HG03565 (cell line): Measurements from ENCODE around the gene INPP5A.

Experiments used
- ATAC-seq: cut with Tn5 transposase; IDR thresholded peaks from one replicate; pipeline ENCODE4 v1.9.1; 2021; ENCODE audit warnings: mild to moderate bottlenecking, moderate library complexity; ENCODE audit not compliant: unreplicated experiment

The INPP5A gene

DNA sequence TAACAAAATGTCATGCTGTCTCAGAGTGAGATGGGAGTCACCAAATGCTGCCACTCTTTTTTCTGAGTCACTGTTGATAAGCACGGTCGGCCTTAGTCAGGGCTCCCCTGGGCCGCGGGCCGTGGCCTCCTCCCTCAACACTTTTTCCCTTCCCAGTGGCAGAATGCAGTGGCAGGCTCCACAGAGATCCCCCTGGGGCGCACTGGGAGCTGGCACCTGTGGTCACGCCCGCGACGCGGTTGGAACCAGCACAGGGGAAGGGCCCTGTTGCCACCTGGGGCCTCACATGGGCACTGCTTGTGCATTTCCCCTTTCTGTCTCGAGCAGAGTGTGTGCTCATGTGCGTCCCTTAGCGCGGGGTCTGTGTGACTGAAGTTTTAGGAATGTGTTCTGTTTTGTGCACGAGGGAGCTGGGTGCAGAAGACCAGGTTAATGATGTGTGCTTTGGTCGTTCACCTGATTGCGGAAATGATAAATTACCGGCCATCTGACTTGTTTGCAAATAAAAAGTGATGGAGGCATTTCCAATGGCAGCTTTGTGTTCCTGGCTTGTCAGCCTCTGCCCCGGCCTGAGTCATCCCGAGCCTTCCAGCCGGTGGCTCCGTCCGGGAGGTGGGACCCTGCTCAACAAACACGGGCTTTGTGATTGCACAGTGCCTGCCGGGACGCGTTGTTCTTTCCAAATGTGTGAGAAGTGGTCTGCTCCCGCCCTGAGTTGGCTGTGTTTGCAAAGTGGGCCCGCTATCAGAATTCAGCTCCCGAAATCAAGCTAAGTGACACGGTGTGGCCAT is 147.7 kb downstream of the INPP5A start:
- no peak for ATAC-seq

DNA sequence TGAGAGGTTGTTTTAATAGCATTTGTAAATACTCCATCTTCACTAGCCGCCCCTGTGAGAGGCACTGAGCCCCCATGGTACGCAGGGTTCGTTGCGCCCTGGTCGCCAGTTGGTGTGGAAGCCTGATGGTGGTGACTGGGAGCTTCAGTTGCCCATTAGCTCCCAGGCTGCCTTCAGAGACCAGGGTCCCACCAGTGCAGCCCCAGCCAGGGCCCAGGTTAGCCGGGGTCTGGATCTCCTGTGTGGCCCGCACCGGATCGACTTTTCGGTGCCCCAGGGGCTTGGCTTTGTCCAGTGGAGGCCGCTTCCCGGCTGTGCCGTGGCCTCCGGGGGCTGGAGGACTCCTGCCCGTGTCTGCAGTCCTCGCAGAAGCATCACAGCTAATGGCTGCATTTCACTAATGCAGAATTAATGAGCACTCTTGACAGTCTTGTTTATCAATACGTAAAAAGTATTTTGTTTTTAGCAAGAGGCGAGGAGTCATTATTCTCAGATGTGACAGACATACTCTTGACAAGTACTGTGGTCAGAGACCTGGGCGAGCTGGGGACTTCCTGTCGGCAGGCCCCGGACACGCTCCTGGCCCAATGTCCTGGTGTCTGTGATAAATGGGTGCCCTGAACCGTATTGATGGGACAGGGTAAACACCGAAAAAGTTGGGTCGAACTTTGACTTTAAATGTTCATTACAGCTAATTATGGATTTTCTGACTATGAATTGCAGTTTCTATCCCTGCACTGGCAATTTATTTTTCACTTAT is 148.5 kb downstream of the INPP5A start:
- no peak for ATAC-seq

GRCh38 chr10:132687181-132687892 is 149.8 kb downstream of the INPP5A start:
- ATAC-seq, result no peak

DNA sequence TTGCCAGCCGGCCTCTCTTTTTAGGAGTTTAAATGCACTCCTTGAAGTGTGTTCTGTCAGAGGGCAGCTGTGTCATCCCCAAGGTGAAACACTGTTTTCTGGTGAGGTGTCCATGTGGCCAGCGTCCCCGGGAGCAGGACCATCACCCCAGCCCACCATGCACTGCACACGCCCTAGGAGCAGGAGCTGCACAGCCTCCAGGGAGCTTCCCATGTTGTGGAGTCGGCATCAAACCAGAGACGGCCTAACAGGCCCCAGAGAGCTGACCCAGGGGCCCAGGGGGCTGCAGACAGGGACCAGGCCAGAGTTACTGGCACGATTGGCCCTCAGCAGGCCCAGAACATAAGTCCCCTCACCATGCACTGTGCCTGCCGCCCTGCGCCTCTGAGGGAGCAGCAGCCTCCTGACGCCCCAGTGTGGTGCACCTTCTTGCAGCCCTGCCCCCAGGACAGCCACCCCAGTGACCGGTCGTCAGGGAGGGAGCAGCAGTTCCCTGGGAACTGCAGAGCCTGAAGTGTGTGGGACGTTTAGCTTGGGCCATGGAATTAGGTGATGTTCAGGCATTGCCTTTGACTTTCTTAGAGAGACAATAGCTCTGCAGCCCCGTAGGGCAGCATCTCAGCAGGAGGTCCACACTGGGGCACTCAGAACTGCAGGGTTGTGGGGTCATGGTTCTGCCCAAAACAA is 150.4 kb downstream of the INPP5A start:
- no peak for ATAC-seq

GRCh38 chr10:132688580-132689420 is 151.2 kb downstream of the INPP5A start:
- ATAC-seq, result no peak

DNA sequence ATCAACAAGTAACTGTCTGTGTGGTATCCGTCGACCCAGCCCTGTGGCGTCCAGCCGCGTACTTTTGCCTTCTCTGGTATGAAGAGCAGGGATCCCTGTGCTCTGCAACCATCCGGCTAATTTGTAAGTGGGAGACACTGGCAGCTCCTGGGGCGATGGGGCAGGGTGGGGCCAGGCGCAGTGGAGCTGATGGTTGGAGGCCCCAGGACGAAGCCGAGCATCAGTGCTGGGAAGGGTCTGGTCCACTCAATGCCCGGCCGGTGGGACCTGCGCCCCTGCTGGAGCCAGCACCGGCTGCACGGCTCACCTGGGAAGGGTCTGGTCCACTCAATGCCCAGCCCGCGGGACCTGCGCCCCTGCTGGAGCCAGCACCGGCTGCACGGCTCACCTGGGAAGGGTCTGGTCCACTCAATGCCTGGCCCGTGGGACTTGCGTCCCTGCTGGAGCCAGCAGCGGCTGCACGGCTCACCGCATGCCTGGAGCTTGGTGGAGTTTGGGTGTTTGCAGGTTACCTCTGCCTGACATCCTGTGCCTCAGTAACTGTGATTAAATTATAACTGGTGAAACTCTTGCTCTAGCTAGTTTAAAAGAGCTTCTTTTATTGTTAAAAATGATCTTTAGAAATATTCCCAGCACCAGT is 152.3 kb downstream of the INPP5A start:
- no peak for ATAC-seq

GRCh38 chr10:132690401-132690800 is 152.8 kb downstream of the INPP5A start:
- ATAC-seq, result no peak

DNA sequence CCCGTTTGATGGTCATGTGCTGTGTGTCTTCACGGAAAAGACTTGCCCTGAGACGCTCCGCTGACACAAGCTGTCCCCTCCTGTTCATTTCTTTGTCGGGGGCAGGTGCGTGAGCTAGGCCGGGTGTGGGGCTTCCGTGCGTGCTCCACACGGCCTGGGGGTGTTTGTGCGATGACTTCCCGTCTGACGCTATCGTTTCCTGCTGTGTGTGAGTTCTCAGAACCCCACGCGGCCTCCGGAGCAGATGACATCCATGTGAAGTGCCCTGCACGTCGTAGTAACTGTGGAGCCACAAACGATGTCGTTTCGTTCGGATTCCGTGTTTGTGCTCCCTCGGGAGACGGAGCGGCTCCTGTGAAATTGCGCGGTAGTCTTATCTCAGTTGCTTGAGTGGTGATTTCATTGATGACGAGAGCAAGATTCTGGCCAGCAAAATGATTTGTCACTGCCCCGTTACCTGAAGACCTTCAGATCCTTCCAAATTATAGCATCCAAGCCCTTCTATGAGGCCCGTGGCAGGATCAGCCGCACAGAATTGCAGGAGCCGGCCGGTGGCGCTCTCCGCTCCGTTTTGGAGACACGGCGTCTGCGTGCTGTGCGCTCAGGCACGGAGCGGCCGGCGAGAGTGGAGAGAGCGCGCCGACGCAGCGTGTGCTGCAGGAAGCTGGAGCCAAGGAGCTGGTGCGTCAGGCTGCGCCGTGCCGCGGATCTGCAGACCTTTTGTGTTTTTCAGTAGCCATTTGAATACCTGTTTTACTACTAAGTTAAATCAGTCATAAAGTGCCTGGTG is 153.4 kb downstream of the INPP5A start:
- ATAC-seq, result no peak

GRCh38 chr10:132691711-132692153 is 154.1 kb downstream of the INPP5A start:
- no peak for ATAC-seq

DNA sequence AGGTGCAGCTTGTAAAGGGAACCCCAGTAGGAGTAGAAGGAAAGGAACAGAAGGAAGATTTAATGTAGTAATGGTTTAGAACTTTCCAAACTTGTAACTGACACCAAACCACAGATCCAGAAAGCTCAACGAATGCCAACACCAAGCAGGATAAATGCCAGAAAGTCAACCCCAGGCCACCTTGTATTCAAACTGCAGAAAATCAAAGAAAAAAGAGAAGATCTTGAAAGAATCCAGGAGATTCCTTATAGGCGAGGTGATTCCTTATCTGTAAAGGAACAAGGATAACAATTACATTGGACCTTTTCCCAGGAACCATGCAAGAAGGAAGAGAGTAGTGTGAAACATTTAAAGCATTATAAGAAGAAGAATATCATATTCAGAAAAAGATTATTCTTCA is 154.7 kb downstream of the INPP5A start:
- no peak for ATAC-seq

DNA sequence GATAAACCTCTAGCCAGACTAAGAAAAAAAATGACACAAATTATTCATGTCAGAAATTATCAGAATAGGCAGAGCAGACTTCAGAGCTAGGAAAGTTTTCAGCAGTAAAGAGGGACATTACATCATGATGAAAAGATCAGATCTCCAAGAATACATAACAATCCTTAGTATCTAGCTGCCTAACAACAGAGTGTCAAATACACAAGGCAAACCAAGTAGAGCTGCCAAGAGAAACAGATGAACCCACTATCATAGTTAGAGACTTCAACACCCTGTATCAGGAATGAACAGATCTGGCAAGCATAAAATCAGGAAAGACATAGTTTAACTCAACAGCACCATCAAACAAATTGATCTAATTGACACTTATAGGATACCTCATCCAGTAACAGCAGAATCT is 156.1 kb downstream of the INPP5A start:
- no peak for ATAC-seq

- no peak for ATAC-seq
Measured at GRCh38 chr10:132696204-132696603, 158.6 kb downstream of the INPP5A start.

DNA sequence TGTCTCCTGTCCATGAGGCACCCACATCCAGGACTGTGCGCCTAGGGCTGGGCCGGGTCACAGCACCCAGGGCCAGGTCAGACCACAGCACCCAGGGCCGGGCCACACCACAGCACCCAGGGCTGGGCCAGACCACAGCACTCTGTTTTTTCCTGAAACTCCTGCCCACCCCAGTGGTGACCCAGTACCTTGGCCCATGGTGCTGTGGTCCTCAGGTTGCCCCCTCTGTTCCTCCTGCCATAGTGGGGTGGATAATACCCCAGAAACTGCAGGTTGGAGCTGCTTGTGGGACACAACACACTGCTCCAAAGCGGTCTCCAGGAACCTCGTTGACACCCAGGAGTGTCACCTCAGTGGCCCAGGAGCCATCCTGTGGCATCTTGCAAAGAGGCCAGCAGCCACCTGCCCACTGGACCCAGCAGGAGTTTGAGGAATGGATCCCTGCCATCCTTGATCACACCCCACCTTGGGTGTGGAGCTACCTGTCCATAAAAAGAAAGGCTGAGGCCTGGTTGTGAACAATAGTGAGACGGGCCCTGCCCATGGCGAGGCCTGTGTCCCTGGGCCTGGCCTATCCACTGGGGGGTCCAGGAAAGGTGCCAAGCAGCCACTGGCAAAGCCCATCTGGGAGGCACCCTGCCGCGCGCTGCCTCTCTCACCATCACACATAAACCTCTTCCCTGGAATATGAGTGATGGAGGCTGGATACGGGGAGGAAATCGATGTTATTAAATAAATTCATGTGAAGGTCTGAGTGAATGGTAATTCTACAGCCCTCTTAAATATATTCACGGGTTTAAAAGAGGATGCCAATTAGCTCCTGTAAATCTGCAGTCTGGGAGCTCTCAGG is 159.4 kb downstream of the INPP5A start:
- ATAC-seq, result no peak

DNA sequence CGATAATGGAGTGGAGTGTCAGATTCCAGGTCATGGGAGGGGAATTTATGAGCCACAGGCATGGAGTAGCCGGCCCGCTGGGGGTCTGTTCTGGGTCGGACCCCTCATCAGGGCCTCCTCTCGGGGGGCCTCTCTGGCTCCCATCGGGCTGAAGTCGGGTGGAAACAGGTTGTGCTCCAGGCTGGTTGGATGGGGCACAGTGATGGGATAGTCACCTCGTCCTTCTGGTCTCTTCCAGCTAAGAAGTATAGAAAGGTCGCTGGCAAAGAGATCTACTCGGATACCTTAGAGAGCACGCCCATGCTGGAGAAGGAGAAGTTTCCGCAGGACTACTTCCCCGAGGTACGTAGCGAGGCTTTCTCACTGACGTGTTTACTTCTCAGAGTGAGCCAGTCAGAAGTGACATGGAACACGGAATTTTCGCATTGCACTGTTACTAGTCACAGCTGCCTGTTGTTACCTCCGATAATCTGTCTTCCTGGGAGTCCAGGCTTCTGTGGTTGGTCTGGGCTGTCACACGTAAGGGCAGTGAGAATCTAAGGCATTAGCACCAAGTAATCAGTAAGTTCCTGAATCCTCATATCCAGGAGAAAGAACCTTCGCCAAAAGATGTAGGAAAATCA is 160.1 kb downstream of the INPP5A start:
- ATAC-seq, result no peak

- ATAC-seq, result no peak
Measured at GRCh38 chr10:132698211-132698751, 160.7 kb downstream of the INPP5A start.

- no peak for ATAC-seq
Measured at GRCh38 chr10:132698761-132699391, 161.3 kb downstream of the INPP5A start.
